Stimulated activated CD4-positive, alpha-beta T cell treated with anti-CD3 and anti-CD28 coated beads, TNF-alpha, amount 100 ng/mL, for 1 hour (primary cell): ENCODE results near the gene ASMT.
"Not testable (repeated sequence)": the region's sequence is repeated elsewhere in the genome, so short reads cannot be mapped to it uniquely, and the experiment has no call there.

ENCODE experiments used
- DNase-seq, 3 donors: peaks; one replicate each; pipeline ENCODE4 v3.0.0-alpha.2; 2020; ENCODE audit warnings: low read depth in 3 of 3, low spot score in 1 of 3

ASMT gene, protein sequence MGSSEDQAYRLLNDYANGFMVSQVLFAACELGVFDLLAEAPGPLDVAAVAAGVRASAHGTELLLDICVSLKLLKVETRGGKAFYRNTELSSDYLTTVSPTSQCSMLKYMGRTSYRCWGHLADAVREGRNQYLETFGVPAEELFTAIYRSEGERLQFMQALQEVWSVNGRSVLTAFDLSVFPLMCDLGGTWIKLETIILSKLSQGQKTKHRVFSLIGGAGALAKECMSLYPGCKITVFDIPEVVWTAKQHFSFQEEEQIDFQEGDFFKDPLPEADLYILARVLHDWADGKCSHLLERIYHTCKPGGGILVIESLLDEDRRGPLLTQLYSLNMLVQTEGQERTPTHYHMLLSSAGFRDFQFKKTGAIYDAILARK

GRCh38 chrX:1614927-1615326, at the start of gene ASMT:
ASMT (plus strand) TSS chrX:1615059; CDS start chrX:1615200, 141 bp downstream.
- no peak for DNase-seq

DNA sequence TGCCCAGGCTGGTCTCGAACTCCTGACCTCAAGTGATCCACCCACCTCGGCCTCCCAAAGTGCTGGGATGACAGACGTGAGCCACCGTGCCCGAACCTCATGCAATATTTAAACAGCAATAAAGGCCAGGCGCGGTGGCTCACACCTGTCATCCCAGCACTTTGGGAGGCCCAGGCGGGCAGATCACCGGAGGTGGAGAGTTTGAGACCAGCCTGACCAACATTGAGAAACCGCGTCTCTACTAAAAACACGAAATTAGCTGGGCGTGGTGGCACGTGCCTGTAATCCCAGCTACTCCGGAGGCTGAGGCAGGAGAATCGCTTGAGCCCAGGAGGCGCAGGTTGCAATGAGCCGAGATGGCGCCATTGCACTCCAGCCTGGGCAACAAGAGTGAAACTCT, 40.7 kb upstream of the ASMT start:
- not testable (repeated sequence) for DNase-seq

GRCh38 chrX:1576201-1576992, 38.5 kb upstream of the ASMT start:
- DNase-seq, result no peak

- DNase-seq, result no peak
Observed at GRCh38 chrX:1577845-1578244, 37.0 kb upstream of the ASMT start.

DNA sequence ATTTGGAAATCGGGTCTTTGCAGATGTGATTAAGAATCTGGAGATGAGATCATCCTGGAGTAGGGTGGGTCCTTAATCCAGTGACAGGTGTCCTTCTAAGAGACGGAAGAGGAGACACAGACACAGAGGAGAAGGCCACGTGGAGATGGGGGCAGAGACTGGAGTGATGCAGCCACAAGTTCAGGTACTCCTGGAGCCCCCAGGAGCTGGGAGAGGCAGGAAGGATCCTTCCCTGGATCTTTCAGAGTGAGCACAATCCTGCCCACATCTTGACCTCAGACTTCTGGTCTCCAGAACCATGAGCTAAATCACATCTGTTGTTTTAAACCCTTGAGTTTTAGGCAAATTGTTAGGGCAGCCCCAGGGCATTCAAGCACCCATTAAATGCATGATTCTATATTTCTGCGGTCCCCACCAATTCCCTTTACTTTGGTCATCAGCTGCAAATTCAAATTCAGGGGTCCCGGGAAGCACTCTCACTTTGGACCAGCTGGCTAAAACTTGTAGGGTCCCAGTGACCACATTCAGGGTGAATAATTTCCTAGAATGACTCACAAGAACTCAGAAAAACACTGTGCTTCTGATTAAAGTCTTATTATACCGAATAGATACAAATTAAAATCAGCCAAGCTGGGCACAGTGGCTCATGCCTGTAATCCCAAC, 36.2 kb upstream of the ASMT start:
- no peak for DNase-seq

DNA sequence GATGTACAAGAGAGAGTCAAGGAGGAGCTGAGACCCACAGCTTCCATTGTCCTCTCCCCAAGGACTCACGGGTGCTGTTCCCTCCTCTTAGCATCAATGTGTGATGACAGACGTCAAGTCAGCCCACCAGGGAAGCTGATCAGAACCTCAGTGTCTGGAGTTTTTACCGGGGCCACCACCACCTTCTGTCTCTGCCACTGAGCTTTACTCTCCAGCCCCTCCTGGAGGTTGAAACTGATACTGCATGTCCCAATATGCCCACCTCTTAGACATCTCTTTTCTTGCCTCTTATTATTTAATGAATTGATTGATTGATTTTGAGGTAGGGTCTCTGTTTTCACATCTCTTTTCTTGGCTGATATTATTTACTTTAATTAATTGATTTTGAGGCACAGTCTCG, 33.7 kb upstream of the ASMT start:
- DNase-seq, result peak; percentile 39 to 47 (median 41)

- peak in 2 of 3 donors; percentile 32 to 33 for DNase-seq
Observed at GRCh38 chrX:1582686-1583437, 32.0 kb upstream of the ASMT start.

- no peak for DNase-seq
Observed at GRCh38 chrX:1584237-1585011, 30.4 kb upstream of the ASMT start.

DNA sequence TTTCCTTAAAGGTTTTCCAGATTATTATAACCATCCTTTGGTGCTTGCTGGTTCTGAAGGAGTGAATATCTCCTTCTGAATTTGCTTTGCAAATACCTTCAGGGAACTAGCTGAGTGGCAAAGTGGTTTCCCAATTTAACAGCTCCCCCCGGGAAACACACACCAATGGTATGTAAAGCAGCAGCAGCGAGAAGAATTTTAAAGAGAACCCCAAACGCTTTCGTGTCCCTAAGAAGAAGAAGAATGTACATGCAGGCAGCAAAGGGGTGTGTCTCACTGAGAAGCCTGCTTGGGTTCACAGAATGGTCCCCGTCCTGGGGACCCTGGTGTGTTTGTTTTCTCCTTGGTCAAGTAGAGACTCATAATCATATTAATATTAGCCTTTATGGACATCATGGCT, 27.7 kb upstream of the ASMT start:
- DNase-seq, result no peak

DNA sequence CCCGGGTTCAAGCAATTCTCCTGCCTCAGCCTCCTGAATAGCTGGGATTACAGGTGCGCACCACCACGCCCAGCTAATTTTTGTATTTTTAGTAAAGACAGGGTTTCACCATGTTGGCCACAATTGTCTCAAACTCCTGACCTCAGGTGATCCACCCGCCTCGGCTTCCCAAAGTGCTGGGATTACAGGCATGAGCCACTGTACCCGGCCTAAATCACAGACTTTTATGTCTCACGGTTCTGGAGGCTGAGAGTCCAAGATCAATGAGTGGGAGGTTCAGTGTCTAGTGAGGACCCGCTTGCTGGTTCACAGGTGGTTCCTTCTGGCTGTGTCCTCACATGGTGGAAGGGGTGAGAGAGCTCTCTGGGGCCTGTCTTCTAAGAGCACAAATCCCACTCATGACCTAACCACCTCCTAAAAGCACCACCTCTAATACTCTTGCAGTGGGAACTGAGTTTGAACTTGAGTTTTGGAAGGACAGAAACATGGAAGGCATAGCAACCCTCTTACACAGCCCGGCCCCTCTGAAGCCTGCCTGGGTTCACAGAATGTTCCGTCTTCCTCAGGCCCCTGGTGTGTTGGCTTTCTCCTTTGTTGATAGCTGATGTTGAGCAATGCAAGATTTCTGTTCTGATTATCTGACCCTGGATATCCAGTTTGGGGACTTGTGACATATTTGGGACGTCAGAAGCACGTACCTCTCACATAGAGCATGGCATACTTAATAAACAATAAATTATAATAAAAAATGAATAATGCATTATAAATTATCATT, 25.3 kb upstream of the ASMT start:
- no peak for DNase-seq

DNA sequence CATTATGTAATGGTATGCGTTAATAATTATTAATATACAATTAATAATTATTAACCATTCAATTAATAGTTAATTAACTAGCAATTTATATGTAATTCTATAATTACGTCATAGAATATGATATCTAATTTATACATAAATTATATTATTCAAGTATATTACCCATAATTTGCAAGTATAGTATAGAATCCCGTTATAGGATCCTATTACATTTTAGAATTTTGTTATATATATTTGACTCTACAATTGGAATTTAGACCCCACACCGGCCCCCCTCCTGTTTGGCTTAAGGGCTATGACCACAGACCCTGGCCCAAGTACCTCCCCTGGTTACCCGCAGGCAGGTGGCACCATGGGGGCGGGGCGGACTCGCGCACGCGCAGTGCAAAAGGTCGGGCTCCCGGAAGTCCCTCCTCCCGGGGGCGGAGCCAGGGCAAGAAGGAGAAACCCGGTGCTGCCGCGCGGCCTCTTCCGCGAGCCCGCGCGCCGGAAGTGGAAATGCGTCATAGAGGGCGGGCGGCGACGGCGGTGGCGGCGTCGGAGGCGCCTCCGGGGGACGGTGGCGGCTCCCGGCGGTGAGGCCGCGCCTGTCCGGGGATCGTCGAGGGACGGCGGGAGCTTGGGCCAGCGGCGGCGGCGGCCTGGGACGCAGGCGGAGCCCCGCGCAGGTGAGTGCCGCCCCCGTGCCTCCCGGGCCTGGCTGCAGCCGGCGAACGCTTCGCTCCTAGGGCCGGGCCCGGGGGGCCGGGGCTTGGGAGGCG, 23.6 kb upstream of the ASMT start, which contains the start of gene AKAP17A:
TSS of gene AKAP17A (plus strand) at position 503 of the 761 bp plus-strand sequence. CDS start 1,859 bp downstream, outside the sequence.
- peak; percentile 94 to 100 (median 99) for DNase-seq

DNA sequence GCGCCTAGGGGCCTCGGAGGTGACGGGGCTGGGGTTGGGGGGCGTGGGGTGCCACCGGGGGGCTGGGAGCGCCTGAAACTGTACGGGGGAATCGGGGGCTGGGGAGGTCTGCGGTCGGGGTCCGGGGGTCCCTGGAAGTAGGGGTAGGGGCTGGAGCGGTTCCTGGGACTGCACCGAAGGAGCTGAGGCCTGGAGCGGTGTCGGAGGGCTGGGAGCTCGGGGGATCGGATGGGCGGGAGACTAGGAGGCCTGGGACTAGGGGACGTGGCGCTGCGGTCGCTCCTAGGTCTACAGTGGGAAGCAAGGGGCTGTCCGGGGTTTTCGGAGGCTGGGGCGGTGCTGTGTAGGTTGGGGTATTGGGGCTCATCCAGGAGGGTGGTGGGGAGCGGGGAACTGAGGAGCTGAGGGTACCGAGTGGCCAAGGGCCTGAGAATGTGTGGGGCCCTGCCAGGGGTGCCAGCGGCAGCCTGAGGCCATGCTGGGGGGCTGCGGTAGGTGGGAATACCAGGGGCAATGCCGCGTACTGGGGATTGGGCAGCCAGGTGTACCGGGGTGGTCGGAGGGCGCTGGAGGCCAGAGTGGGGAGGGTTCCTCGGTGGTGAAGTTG, 22.9 kb upstream of the ASMT start:
- DNase-seq, result no peak

- DNase-seq, result no peak
Observed at GRCh38 chrX:1592470-1593142, 22.3 kb upstream of the ASMT start.

DNA sequence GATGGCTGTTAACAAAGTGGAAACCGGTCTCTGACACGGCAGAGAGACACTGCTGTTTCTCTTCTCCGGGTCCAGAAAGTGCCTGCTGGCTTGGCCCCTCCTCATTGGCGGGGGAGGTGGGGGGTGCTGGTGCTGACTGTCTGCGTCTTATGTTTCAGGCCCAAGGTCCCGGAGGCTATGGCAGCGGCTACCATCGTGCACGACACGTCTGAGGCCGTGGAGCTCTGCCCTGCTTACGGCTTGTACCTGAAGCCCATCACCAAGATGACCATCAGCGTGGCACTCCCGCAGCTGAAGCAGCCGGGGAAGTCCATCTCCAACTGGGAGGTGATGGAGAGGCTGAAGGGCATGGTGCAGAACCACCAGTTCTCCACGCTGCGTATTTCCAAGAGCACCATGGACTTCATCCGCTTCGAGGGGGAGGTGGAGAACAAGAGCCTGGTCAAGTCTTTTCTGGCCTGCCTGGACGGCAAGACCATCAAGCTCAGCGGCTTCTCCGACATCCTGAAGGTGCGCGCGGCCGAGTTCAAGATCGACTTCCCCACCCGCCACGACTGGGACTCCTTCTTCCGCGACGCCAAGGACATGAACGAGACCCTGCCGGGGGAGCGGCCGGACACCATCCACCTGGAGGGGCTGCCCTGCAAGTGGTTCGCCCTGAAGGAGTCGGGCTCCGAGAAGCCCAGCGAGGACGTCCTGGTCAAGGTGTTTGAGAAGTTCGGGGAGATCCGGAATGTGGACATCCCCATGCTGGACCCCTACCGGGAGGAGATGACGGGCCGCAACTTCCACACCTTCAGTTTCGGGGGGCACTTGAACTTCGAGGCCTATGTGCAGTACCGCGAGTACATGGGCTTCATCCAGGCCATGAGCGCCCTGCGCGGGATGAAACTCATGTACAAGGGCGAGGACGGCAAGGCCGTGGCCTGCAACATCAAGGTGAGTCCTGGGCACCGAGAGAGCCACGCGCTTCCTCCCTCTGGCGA, 21.3 kb upstream of the ASMT start:
- DNase-seq, result no peak

GRCh38 chrX:1595711-1596060, 19.2 kb upstream of the ASMT start:
- no peak for DNase-seq

GRCh38 chrX:1596676-1597344, 18.0 kb upstream of the ASMT start:
- DNase-seq, result no peak
